Measurements from ENCODE around the gene WNT7A.

The WNT7A gene

GRCh38 chr3:13891017-13891392 is 11.1 kb upstream of the WNT7A start:
- H3K4me3 ChIP-seq (ENCODE audit: low read depth, low read length) = no peak overlapping the region
- no peak for TF ChIP-seq CTCF (conservative IDR thresholded peaks at IDR 0.05; ENCODE audit: low read depth, low read length)
- DNase-seq (ENCODE audit: low read depth) = no peak

- TF ChIP-seq CTCF (conservative IDR thresholded peaks at IDR 0.05; ENCODE audit: low read depth, low read length) = no peak
- no peak overlapping the region for H3K4me3 ChIP-seq (ENCODE audit: low read depth, low read length)
- no peak for DNase-seq (ENCODE audit: low read depth)
These were observed 10.6 kb upstream of the WNT7A start for GRCh38 chr3:13890377-13891016.

- no peak for DNase-seq (ENCODE audit: low read depth)
- TF ChIP-seq CTCF (conservative IDR thresholded peaks at IDR 0.05; ENCODE audit: low read depth, low read length) = no peak
These were observed 8.7 kb upstream of the WNT7A start for GRCh38 chr3:13888576-13888975.

GRCh38 chr3:13887495-13888300 is 7.8 kb upstream of the WNT7A start:
- no peak for TF ChIP-seq CTCF (conservative IDR thresholded peaks at IDR 0.05; ENCODE audit: low read depth, low read length)
- no peak overlapping the region for H3K4me3 ChIP-seq (ENCODE audit: low read depth, low read length)
- no peak for DNase-seq (ENCODE audit: low read depth)

More at GRCh38 chr3:13888576-13888975, 8.7 kb upstream of the WNT7A start:
- H3K4me3 ChIP-seq (ENCODE audit: low read depth, low read length) = no peak overlapping the region

GRCh38 chr3:13886593-13887129 is 6.8 kb upstream of the WNT7A start:
- no peak overlapping the region for H3K4me3 ChIP-seq (ENCODE audit: low read depth, low read length)
- TF ChIP-seq CTCF (conservative IDR thresholded peaks at IDR 0.05; ENCODE audit: low read depth, low read length) = no peak
- DNase-seq (ENCODE audit: low read depth) = no peak

- DNase-seq (ENCODE audit: low read depth) = no peak
- TF ChIP-seq CTCF (conservative IDR thresholded peaks at IDR 0.05; ENCODE audit: low read depth, low read length) = no peak
- no peak overlapping the region for H3K4me3 ChIP-seq (ENCODE audit: low read depth, low read length)
These were observed 5.8 kb upstream of the WNT7A start for GRCh38 chr3:13885704-13886010.

All from choroid plexus epithelial cell (primary cell).